IPS DF 19.7 (cell line): ENCODE results near the gene PARP8.
"Not testable (repeated sequence)": the region's sequence is repeated elsewhere in the genome, so short reads cannot be mapped to it uniquely, and the experiment has no call there.

Experiments used
- DNase-seq: peaks from one replicate; pipeline ENCODE4 v3.0.0-alpha.2; 2013; ENCODE audit warnings: low read depth, low spot score

The PARP8 gene

DNA sequence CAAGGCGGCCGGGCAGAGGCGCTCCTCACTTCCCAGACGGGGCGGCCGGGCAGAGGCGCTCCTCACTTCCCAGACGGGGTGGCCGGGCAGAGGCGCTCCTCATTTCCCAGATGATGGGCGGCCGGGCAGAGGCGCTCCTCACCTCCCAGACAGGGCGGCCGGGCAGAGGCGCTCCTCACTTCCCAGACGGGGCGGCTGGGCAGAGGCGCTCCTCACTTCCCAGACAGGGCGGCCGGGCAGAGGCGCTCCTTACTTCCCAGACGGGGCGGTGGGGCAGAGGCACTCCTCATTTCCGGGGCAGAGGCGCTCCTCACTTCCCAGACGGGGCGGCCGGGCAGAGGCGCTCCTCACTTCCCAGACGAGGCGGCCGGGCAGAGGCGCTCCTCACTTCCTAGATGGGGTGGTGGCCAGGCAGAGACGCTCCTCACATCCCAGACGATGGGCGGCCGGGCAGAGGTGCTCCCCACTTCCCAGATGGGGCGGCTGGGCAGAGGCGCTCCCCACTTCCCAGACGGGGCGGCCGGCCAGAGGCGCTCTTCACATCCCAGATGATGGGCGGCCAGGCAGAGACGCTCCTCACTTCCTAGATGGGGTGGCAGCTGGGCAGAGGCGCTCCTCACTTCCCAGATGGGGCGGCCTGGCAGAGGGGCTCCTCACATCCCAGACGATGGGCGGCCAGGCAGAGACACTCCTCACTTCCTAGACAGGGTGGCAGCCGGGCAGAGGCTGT, 108.2 kb downstream of the PARP8 start:
- not testable (repeated sequence) for DNase-seq

DNA sequence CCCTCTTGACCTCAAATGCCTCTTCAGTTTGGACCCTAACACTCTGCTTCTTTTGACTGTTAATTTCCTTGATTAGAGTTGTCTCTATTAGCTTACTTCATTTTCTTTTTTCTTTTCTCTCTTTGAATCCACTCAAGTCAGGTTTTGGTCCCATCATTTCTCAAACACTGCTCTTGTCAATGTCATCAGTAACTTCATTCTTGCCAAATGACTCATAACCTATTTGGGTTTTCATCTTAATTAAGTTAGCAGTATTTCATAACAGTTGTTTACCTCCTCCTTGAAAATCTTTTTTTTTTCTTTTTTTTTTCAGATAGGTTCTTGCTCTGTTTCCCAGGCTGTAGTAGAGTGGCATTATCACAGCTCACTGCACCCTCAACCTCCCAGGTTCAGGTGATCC, 119.6 kb downstream of the PARP8 start:
- DNase-seq: no peak

DNA sequence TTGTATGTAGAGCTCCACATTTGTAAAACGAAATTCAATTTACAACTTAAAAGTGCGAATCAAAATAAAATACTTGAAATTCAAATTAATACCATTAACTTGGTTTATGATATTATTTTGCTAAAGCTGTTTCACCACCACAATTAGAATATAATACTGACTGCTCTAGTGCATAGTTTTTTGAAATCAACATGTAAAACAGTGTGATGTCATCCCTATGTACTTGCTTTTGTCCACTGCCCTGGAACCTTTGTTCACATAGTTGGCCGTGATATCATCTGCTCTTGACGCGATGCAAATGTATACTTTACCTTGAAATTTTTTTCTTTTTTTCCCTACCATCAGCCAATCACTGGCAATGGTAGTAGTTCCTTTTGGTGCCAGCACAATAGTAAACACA, 125.4 kb downstream of the PARP8 start:
- no peak for DNase-seq

DNA sequence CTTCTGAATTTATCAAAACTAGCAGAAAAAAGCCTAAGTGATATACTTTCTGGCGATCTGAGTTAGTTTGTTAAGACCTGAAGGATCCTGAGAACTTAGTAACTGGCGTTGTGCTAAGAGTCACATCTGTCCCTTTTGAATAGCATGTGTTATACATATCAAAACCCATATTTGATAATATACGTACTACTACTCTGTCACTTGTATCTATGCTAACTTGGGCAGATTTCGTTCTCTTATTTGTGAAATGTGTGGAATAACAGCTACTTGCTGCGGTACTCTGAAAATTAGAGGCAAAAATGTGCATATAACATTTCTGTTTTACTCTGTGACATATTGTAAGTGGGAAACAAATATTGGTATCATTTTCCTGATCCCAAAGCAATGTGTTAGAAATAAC, 126.4 kb downstream of the PARP8 start:
- no peak for DNase-seq

DNA sequence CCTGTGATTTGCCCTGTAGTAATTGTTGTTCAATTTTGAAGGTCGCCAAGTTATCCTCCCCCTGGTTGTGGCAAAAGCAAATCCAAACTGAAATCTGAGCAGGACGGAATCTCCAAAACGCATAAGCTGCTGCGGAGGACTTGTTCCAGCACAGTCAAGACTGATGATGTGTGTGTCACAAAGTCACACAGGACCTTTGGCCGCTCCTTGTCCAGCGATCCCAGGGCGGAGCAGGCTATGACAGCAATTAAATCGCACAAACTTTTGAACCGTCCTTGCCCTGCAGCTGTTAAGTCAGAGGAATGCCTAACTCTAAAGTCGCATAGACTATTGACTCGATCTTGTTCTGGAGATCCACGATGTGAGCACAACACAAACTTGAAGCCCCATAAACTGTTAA, 128.4 kb downstream of the PARP8 start:
- DNase-seq: no peak

DNA sequence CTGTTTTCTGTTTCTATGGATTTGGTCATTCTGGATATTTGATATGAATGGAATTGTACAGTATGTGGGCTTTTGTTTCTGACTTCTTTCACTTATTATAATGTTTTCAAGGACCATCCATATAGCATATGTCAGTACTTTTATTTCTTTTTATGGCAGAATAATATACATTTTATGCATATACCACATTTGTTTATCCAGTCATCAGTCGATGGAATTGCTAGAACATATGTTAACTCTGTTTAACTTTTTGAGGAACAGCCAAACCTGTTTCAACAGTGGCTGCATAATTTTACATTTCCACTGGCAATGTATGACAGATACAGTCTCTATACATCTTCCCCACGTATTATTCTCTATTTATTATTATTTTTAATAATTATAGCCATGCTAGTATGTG, 131.6 kb downstream of the PARP8 start:
- no peak for DNase-seq

DNA sequence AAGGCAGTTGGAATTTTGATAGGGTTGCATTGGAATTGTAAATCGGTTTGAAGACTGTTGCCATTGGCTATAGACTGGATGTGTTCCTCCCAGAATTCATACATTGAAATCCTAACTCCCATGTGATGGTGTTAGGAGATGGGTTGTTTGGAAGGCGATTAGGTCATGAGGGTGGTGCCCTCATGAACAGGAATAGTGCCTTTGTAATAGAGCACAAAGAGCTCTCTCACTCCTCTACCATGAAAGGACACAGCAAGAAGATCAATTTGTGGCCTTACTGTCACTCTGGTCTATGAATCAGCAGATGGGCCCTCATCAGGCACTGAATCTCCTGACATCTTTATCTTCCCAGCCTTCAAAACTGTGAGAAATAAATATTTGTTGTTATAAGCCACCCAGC, 133.2 kb downstream of the PARP8 start:
- DNase-seq: no peak

DNA sequence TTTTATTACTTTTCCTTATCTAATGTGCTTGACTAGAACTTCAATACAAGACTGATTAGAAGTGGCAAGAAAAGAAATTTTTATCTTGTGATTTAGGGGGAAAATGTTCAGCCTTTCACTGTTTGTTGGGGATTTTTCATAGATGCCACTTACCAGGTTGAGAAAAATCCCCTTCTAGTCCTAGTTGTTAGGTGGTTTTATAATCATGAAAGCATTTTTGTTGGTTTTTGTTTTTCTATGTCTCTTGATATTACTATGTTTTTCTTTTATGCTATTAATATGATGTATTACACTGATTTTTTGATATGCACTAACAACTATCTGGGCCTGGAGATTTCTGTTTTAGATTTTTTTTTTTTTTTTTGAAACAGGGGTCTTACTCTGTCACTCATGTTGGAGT, 134.0 kb downstream of the PARP8 start:
- no peak for DNase-seq

DNA sequence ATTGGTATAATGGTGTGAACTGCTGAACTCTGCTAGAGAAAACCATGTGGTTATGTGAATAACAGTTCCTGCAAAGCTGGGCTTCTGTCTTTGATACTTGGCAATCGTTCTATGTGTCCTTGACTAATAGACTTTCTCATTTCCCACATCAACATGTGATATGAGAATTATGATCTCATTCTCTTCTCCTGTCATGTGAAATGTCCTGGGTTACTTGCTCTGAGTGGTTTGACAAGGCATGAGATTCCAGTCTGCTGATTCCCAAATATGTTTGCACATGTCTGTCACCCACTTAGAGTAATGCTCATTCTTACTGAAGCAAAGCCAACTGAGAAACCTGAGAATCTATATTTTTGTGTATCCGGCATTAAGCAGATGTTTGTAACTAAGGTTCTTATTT, 141.2 kb downstream of the PARP8 start:
- no peak for DNase-seq

DNA sequence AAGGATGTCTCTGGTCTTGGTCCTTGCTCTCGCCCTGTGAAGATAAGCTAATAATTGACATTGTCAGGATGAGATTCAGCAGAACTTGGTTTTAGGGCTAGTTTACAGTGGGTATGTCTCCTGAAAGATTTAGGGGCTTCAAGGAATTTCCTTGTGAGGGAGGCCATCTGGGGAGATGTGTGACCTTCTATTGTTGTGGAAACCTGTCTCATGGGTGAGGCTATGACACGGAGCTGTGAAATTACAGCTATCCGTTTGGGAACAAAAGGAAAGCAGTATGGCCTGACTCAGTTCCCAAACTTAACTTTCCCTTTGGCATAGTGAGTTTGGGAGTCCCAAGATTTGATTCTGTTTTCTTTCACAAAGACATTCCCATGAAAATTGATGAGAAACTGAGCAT, 142.0 kb downstream of the PARP8 start:
- no peak for DNase-seq

DNA sequence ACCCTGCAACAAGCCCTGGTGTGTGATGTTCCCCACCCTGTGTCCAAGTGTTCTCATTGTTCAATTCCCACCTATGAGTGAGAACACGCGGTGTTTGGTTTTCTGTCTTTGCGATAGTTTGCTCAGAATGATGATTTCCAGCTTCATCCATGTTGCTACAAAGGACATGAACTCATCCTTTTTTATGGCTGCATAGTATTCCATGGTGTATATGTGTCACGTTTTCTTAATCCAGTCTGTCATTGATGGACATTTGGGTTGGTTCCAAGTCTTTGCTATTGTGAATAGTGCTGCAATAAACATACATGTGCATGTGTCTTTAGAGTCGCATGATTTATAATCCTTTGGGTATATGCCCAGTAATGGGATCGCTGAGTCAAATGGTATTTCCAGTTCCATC, 145.3 kb downstream of the PARP8 start:
- not testable (repeated sequence) for DNase-seq

DNA sequence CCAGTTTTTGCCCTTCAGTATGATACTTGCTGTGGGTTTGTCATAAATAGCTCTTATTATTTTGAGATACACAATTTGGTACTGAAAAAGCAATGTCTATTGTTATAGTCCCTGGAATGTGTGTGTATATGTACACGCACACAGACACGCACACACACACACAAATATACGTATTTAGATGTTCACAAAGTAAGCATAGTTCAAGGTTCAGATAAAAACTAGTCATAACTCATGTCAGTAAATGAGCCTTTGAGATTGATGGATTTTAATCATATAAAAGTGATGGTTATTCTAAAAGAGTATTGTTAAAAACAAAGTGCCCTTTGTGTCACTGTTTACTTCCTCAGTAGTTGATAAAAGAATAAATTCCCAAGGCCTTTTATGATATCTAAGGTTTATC, 147.3 kb downstream of the PARP8 start:
- no peak for DNase-seq

DNA sequence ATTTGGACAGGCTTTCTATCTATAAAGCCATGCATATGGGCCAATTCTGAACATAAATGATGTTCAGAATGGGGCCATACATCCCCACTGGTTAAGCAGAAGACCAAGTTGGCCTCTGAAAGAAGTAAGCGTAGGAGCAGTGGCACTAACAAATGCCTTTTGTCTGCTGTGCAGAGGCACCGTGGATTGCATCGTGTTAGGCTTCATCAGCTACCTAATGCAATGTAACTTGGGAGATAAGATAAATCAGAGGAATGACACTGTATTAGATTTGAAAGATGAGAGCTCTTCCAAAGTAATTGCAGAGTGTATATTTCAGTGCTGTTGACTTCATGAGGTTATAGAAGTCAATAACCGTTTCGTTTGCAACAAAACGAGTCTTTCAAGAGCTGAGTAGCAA, 148.1 kb downstream of the PARP8 start:
- no peak for DNase-seq

DNA sequence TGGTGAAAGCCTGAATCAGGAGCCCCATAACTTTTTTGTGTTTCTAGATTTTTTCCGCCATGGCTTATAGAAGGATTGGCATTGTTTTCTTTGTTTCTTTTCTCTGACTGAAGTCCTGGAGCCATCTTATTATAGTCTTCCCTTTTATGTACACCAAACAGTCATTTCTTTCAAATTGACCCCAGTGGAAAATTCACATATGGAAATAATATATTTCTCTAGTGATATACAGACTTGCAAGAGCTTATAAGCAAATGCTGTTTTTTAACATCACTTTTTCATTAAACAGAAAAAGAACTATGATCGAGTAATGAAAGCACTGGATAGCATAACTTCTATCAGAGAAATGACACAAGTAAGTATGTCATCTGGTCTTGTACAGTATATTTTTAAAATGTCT, 155.6 kb downstream of the PARP8 start:
- DNase-seq: no peak

DNA sequence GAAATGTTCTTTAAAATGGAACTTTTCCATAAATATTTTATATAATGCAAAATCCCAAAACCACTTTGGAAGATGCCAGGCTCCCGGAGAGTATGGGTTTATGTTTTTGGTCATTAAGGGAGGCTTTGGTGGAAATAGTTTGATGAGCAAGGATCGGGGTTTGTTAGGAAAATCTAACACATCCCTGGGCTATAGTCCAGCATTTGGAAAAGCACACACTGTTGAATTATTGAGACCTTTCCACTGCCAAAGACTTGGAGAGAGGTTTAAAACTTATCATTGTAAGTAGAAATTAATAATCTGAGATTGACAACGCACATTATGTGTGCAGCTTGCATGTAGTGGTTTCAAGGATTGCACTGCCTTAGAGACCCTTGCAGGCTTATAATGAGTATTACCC, 156.3 kb downstream of the PARP8 start:
- no peak for DNase-seq

DNA sequence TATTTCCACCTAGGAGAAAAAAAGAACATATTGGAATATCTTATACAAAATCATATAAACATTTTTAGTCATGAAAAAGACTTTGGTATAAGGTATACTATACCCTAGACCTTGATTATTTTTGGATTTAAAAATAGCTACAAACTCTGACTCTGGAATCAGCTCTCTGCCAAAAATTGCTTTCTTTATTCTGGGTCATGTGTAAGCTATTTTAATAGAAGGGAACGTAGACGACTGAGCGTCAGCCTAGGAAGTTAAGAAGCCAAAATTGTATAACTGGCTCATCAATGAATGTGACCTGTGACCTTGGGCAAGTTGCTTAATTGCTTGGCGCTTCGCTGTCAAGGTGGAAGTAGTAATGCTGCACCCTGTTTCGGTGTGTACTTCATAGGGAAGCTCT, 157.1 kb downstream of the PARP8 start:
- no peak for DNase-seq

DNA sequence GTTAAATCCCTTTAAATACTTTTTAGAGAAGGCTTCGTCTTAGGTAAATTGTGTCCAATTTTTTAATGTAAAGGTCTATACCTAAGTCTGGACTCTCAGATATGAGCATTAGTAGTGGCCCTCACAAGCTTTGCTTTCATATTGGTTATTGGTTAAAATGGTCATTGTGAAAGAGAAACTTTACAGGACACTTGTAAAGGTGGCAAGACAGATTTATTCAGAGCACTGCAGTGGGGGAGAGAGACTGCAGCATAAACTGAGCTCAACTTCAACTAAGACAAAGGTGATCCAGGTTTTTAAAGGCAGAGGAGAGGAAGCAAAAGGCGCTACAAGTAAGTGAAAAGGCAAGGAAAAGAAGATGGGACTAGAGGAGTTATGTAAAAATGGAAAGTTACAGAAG, 157.7 kb downstream of the PARP8 start:
- no peak for DNase-seq

DNA sequence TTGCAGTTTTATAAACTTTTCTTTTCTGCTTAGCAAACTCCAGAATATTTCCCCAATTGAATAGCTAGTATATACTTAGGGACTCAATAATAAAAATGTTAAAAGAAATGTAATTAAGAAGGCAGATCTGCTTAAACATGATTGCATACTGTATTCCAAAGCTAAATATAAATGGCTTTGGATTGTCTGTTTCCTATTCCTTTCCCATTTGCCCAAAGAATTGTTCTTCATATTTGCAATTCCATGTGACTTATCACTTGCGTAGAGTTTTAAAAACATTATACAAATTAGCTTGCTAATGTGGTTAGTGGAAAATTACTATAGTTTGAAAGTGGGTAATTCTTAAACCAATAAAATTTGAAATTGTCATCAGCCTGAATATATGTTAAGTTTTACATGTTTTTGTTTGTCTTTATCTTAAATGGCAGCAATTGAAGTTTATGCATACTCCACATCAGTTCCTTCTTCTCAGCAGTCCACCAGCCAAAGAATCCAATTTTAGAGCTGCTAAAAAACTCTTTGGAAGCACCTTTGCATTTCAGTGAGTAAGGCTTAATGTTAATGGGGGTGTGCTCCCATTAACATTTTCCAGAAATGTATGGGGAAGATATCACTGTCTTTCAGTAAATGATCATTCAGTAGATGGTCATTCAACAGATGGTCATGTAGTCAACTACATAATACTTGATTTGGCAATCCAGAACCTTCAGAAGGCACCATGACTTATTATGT, 161.2 kb downstream of the PARP8 start:
- no peak for DNase-seq

DNA sequence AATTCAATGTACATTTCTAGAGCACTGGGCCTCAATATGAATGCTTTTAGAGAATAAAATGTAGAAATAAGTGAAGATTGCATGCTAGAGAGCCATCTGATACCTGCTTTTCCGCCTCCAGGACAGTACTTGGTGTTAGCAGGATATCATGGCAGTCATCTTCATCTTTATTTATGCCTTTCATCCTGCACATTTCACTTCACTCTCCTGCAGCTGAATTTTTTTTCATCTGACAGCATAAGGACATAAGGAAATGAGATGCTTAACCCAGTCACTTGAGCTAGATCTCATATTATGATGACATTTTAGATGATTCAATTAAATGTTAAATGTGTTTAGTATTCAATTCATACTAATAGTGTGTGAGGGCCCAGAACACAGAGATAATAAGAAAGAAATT, 162.6 kb downstream of the PARP8 start:
- DNase-seq: no peak

DNA sequence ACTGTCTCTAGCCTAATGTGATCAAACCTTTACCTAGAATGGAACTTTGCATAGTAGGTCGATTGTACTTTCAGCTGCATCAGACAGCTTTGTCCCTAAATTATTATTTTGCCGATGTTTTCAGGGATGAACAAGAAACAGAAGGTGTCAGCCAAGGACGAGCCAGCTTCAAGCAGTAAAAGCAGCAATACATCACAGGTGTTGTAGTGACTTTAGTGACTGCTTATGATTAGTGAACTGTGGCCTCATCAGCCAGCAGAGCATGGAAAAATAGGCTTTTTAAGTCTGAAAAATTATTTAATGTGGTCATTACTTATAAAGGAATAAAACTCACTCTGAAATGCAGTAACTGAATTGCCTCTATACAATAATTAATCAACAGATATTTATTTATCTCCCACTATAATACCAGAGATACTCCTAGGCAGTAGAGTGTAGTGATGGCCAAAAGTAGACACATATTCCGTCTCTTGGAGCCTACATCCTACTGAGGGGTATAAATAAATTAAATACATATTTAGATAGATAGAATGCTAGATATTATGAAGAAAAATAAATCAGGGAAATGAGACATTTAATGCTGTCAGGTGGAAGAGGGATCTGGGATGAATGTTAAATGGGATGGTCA, 166.3 kb downstream of the PARP8 start:
- DNase-seq: no peak

DNA sequence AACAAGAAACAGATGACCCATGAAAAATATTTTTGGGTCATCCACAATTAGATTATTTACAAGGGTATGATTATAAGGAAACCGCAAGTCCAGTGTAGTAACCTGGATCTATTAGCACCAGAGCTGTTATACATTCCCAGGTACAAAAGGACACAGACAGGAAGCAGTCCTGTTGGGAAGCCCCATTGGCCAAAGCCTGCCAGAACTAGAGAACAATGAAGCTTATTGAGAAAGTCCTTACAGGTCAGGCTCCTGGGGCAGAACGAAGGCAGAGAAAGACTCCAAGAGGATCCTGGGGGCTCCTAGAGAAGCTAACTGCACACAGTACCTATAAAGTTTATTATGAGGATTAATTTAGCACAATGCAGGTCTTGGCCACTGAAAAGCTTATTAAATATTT, 169.9 kb downstream of the PARP8 start:
- DNase-seq: no peak

DNA sequence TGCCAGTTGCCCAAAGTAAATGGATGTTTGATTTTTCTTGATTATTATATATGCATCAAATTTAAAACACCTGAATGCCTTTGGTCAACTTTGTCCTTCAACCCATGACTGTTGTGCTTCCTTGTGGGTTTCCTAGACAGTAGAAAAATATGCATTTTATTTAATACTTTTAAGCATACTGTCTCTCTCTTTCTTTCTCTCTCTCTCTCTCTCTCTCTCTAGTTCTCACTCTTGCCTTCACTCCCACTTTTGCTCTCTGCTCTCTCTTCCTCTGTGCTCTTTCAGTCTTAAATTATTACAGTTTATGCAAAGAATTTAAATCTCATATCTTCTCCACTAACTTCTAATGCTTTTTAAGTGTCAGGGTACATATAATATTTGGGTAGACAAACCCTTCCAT, 173.0 kb downstream of the PARP8 start:
- DNase-seq: no peak

DNA sequence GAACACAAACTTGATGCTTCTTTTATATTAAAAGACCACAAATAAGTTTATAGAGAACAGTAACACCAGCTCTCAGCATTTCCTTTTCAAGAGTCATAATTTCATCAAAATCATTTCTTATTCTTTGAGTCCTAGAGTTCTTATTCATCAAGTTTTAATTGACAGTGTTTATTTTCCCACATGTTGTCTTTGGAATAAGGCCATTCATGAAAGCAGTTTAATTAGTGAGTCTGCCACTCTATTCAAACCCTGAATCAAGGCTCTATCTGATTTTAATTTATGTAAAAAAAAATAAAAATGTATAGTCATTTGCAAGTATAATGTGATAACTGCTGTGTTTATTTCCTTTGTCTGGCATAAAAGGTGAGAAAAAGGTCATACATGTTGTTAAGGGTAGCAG, 176.7 kb downstream of the PARP8 start:
- no peak for DNase-seq
